GM19372 (cell line): ENCODE measurements around the gene KRT2.

ENCODE experiments used
- ATAC-seq: cut with Tn5 transposase; IDR thresholded peaks from one replicate; pipeline ENCODE4 v1.9.1; 2021; ENCODE audit warnings: mild to moderate bottlenecking, low read depth, moderate library complexity; ENCODE audit not compliant: unreplicated experiment

KRT2 gene

DNA sequence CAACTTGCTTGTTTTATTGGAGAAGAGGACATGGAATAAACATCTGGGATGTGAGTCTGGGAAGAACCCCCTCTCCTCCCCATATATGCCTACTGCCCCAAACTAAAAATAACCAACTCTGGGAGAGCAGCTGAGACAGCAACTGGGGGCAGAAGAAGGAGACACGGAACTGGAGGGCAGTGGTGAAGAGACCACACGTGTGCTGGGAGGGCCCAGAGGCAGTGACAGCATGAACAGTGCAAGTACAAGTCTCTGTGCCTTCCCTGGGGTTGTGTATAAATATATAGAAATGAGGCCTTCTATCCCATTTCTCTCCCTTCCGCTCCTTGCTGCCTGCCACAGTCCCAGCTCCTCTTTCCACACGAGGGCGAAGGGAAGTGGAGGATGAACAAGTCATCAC lies 29.7 kb downstream of the KRT2 start:
- no peak for ATAC-seq

DNA sequence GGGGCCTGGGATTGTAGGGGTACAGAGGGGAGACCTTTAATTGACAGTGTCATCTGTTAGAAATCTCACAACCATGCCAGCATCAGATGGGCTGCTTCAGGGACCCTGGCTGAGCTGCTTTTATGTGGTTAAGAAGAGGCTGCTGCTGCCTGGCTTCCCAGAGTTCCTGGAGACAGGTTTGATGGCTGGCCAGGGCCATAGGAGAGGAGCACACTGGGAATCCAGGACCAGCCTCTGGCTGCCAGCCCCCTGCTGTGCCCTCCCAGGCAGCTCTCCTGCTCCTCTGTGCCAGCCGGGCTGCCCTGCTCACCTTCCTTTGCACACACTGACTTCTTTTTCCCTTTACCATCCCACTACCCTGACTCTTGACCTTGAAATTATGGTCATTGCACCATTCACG lies 33.1 kb downstream of the KRT2 start:
- ATAC-seq: no peak

DNA sequence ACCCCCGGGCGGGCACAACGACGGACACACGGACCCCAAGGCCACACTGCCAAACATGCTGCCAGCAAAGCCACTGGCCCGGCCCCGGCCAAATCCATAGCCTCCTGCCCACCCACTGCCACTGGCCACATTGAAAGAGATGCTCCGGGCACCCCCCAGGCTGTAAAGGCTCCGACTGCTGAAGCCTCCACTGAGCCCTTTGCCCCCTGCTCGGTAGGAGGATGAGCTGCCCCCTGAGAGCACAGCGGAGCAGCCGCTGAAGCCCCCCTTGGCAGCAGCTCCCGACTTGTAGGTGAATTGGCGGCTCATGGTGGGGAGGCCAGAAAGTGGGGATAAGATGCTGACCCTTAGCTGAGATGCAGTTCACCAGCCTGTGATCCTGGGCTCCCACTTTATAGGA lies 33.8 kb downstream of the KRT2 start, which contains the start of gene KRT73:
Gene KRT73 (minus strand): TSS at position 344 of the 400 bp plus-strand sequence. CDS start 35 bp downstream, at position 309.
- ATAC-seq: no peak

DNA sequence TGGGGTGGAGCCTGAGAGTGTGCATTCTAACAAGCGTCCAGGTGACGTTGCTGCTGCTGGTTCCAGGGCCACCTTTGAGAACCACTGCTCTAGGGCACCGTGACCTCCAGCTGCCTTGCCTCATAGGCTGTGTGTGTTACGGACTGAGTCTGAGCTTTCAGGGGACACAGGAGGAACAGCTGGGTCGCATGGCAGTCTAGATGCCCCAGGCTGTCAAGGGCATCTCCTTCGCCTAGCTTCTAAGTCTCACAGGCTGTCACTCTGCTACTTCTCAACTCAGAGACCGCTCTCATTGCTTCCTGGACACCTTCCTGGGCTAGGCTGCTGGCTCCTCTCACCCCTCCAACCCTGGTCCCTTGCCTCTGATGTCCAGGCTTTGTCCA lies 34.6 kb downstream of the KRT2 start:
- ATAC-seq: no peak

DNA sequence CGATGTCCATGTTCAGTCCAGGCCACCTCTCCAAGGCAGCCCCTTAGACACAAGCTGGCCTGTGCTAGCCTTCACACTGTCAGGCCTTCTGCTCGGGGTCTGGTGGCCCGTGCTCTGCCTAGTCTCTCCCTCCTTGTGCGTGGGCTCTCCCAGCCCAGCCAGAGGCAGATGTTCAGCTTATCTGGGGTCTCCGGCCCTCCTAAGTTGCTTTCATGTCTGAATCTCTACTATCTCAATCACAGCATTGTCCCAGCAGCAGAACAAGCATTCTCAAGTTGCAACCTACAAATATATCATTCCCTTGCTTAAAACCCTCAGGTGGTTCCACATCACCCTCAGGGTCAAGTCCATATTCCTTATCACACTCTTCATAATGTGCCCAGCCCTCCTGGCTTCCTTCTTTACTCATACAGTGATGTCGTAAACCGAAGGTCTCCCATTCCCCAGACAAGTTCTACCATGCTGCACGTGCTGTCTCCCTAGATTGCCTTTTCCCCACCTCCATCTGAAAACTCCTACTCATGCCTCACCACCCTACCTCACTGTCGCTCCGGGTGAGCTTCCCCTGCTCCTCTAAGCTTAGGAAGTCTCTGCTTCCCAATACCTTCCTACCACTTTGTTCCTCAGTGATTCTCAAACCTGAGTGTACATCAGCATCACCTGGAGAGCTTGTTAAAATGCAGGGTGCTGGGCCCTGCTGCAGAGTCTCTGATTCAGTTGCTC lies 35.2 kb downstream of the KRT2 start:
- no peak for ATAC-seq

DNA sequence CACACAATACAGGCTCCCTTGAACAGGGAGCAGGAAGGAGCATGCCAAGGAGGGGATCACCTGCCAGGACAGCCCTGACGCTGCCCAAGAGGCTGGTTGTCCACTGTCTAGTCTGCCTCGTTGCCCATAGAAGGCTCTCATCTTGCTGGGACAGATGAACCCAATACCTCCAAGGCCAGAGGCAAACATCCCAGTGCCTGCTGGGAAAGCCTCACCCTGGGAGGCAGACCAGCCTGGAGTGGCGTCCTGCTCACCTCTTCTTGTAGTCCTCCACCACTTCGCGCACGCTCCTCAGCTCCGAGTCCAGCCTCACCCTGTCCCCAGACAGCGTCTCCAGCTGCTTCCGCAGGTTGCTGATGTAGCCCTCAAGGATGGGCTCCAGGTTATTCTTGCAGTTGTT lies 36.1 kb downstream of the KRT2 start:
- no peak for ATAC-seq

DNA sequence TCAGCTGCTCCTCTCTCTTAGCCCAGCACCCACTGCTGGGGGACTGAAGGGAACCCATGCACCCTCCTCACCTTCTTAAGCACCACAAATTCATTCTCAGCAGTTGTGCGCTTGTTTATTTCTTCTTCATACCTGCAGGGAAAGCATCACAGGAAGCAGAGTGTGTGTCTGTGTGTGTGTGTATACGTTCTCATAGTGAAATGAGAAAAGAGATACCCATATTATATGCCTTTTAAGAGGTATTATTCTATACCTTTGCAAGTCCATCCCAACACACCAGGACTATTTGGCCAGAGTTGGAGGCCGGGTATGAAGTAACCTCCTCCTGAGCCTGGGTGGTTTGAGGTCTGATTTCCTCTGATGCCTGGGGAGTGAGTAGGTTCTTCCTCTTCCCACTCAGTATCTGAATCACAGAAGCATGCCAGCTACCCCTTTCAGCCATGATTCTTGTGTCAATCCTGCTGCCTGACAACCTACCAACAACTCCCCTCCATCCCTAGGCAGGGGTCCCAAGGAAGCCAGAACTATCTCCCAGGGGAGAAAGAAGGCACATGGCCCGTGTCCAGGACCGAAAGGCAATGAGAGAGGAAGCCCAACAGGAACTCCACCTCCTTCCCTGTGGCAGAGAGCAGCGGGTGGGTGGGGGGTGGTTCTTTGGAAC lies 36.7 kb downstream of the KRT2 start:
- no peak for ATAC-seq

DNA sequence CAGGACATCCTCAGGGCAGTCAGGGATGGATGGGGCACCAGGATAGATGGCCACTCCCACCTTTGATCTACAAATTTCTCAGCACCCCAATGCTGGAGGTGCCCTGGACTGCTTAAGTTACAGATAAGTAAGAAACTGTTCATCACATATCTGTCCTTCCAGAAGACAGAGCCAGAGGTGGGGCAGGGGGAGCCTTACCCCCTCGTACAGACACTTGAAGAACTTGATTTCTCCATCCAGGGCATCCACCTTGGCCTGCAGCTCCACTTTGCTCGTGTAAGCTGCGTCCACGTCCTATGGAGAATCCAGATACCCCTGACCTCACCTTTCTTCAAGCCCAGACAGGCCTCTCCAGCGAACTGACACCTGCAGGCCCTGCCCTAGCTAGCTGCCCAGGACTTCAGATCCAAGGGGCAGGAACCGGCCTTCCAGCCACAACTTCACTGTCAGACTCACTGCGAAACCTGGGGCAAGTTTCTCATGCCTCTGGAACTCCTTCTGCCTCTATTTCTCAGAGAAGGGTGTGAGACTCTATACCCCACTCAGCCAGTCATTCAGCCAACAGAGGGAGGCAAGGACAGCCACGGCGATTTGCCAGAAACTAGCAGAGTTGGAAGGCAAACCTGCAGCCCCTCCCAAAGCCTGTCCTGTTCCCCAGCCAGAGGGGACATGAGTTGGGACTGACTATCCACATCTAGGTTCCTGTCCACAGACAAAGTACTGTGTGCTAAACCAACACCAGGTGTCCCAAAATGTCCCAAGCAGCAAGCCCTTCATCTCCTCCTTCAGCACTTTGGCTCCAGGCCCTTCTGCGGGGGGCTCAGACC lies 37.4 kb downstream of the KRT2 start:
- ATAC-seq: no peak

DNA sequence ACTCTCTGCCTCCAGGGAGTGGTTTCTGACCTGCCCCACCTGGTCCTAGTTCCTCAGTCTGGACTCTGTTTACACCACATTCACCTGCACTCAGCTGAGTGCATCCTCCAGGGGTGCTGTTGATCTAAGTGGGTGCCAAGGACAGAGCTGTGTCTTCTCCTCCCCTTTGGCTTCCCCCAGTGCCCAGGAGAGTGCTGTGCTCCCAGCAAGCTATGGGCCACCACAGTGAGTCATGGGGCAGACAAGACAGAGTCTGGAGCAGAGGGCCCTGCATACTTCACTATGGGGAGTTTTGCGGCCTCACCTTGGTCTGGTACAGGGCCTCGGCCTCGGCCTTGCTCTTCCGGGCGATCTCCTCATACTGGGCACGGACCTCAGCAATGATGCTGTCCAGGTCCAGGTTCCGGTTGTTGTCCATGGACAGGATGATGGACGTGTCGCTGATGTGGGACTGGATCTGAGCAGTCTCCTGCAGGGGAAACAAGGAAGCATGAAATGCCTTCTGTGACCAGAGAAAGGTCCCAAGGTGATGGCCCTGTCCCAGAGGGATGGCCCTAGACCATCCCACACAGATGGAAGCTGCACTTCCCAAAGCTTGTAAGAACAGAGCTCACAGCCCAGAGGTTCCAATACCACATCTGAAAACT lies 38.5 kb downstream of the KRT2 start:
- no peak for ATAC-seq

DNA sequence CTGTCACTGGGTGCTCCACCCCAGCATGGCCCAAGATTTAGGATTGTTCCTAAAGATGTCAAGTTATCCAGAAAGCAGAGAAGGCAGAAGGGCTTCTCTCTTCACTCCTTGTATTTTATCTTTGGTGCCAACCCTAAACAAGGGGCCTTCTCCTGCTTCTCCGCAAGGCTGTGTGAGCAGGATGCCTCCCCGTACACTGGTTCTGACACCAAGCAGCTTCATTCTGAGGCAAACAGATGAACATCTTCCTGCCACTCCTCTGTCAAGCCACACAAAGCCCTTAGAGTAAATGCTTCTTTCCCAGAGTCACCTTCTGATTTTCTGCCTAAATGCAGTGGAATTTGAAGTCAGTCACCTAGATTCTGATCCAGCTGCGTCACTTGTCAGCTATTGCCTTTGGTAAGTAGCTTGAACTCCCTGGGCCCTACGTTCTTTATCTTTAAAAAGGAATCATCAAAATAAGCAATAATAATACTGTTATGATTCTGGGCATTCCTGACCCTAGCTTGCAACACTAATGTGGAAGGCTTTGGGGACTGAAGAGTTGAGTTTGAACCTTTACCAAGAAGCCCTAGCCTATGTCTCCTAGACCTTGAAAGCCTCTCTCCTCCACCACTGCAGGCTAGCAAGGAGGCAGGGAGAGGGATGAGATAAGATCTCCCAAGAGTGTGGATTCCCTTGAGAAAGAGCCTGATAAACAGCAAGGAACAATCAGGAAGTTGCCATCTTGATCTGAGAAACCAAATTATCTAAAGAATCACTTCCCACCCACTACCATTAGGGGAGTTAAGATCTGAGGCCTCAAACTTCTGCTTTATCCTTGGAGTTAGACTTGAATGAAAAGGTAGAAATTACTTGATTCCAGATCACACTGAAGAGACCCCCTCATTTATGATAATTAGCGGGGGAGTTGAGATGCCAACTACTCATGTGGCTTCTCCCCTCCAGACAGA lies 39.3 kb downstream of the KRT2 start:
- no peak for ATAC-seq

DNA sequence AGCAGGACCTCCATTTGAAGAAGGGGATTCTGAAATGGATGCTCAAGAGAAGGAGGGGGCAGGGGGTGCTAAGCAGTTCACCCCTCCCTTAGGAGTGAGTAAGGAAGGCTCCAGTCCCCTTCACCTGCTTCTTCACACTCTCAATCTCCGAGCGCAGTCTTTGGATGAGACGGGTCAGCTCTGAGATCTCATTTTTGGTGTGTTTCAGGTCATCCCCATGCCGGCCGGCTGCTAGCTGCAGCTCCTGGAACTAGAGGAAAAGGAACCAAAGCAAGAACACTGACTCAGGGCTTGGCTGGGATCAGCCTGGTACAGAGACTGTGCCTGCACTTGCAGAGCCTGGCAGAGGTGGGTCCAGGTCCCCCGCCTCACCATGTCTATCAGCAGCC lies 40.9 kb downstream of the KRT2 start:
- no peak for ATAC-seq

DNA sequence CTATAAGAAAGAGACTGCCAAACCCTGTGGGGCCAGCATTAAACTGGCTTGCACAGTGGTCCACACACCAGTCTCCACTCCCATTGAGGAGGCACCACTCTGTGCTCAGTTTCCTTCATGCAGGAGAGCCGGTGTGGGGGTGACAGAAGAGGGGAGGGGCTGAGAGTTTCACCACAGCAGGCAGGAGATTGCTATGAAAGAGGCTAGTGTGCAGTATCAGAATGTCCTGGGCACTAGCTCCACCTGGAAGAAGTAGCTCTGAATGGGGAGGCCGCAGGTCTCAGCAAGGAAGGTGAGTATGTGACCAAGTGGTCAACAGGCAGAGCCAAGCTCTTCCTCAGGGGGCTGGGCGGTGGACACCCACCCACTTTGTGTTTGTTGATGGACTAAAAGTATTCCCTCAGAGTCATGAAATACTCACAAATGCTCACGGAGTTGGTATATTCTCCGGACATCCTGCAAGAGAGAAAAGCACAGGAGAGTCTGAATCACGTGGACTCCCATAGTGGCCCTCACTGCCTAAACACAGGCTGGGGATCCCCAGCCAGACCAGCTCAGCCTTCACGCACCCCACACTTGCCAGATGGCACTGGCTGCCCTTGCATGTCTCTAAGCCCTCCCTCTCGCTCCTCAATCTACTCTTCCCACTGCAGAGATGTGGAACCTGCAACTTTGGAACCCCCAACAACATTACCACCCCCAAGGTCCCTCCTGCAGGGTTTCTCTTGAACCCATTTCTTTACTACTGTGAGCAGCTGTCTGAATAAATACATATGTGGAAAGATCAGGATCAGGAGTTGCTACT lies 43.0 kb downstream of the KRT2 start:
- ATAC-seq: no peak

DNA sequence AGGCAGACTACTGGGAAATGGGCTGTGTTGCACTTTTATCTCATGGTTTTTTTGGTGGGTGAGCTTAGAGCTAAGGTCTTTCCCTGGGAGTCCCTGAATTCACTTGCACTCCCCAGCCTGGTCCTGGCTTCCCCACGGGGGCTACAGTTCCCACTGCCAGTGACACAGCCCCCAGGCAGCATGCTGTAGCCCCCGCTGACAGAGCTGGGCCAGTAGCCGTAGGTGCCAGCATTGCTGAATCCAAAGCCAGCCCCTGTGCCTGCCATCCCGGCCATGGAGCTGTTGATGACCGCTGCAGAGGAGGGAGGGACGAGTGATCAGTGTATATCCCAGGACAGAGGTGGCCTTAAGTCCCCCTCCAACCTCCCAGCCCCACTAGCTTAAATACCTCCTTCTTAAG lies 43.9 kb downstream of the KRT2 start:
- no peak for ATAC-seq

DNA sequence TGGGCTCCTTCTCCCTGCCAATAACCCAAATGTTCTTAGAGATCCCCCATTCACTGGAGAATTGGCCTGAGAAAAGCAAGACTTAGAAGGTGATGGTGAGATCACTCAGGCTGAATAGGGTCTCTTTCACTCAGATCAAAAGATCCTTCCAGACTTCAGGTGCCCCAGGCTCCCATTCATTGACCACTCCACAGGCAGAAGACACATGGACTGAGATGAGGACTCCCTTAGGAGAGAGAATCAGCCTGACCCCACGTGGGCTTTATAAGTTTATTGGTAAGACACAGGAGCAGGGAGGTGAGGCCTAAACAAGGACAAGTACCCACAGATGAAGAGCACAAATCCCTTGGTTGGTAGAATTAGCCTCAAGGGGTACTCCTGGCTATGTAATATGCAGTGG lies 44.7 kb downstream of the KRT2 start:
- ATAC-seq: no peak

DNA sequence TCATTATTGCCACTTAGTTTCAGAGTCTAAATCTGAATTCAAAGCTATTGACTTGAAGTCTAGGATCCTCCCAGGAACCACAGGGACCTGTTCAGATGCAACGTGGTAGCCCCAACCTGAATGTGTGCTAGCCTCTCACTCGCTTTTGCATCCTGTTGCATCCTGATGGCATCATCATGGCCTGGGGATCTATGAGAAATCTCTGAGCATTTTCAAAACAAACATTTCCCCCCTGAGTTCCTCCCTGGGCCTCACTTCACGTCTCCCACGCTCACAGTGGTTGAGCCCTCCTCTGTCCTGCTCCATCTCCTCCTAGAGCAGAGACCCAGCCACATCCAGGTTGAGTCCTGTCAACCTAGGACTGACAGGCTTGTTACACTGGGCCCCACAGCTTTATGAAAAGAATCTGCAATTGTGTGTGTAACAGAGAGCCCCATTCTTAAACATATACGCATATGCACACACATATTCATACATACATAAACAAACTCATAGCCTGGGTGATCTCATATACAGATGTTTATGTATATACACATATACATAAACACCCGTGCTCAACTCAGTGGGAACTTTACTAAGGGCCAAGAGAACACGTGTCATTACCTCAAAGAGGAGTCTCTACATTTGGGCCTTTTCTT lies 45.3 kb downstream of the KRT2 start:
- ATAC-seq: no peak

DNA sequence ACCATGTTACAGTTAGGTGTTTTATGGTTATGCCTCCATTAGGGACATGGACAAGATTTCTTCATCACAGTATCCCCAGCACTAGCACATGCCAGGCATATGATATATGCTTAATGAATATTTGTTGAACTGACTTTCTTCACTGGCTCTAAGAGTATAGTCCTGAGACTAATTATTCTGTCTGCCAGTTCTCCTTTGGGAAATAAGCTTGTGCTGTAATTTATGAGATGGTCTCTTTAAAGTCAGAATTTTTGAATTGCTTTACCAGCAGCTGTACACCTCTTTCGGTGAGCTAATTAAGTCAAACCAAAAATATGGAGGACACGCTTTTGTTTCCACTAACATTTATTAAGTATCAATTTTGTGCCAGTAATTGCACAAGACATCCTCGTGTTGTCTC lies 45.9 kb downstream of the KRT2 start:
- no peak for ATAC-seq

DNA sequence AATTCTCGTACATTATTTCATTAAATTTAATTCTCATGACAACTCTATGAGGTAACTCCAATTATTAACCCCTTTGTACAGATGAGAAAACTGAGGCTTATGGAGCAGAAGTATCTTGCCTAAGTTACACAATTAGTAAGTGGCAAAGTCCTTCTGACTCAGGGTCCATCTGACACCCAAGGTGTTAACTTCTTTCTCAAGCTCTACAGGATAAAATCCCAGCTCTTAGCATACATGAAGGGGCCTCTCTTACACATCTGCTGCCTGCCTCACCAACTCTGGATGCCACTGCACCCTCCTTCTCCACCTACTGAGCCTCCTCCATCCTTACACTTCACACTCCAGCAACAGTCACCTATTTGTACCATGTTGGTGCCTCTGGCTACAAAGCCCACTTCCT lies 46.5 kb downstream of the KRT2 start:
- no peak for ATAC-seq

DNA sequence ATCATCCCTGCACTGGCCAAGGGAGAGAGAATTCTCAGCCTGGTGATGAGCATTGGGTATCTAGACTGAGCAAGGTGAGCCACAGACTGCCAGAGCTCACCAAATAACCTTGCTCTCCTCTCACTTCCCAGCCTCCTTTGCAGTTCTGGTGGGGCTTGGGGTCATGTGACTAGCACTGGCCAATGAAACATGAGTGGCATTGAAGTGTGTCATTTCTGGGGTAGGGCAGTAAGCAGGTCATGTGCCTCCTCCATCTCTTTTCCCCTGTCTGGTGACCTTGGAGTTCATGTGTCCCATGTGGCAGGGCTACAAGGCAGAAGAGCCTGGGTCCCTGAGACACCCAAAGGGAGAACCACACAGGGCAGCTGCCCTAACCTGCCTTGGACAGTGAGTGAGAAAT lies 47.2 kb downstream of the KRT2 start:
- ATAC-seq: no peak

DNA sequence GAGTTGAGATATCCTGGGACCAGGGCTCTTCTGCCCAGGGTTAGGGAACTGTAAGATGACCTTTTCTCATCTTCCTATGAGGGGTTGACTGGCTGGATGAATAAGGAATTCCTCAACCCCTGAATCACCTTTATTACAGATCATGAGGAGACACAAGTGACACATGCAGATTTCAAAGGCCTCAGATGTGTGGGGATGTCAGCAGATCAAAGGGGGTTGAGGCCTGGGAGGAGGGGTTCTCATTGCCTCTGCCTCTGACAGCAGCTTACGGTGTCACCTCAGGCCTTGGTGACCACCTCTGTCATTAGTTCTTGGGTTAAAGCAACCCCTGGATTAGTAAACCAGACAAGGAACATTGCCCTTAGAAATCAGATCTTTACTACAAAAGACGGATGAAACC lies 48.7 kb downstream of the KRT2 start:
- ATAC-seq: no peak
